Motor neuron (in vitro differentiated cells): ENCODE measurements around the gene MRPL49. TPM values are rescaled to one million over a fixed set of nuclear protein-coding genes. Genes with fewer than 3 reads are reported as not detected.

Experiments used
- ATAC-seq, 8 experiments: fragments of 200-7000 bp; cut with Tn5 transposase; replicated peaks in 6 of 8; 2 replicates each; pipeline ENCODE4 v1.8.0; 2021; ENCODE audit warnings: mild to moderate bottlenecking in 8 of 8, moderate library complexity in 8 of 8
- H3K27ac ChIP-seq, 2 donors: fragments of 250-450 bp; sonication (Bioruptor Pico); 2 replicates each; pipeline ENCODE4 v1.9.0; 2021; ENCODE audit warnings: antibody characterized with exemption in 2 of 2, mild to moderate bottlenecking in 2 of 2, moderate library complexity in 1 of 2
- H3K4me1 ChIP-seq, 2 donors: fragments of 250-450 bp; sonication (Bioruptor Pico); replicated peaks in 1 of 2; 2 replicates each; pipeline ENCODE4 v1.6.1; 2021; ENCODE audit warnings: antibody characterized with exemption in 2 of 2, mild to moderate bottlenecking in 2 of 2, moderate library complexity in 1 of 2
- H3K4me3 ChIP-seq, 5 donors: fragments of 250-450 bp; sonication (Bioruptor Pico); 2 replicates each; pipeline ENCODE4 v1.9.0; 2021; ENCODE audit warnings: antibody characterized with exemption in 5 of 5, mild to moderate bottlenecking in 5 of 5, moderate library complexity in 4 of 5
- WGBS, 10 experiments: fragments of 450-650 bp; shearing (Covaris generic); methylation state at CpG; one replicate each; pipeline ENCODE4 v1.0.0; 2022; 5-methylcytosine and 5-hydroxymethylcytosine counted together
- in situ Hi-C, 9 experiments: fragments of 400-800 bp; cut with MboI; loops; one replicate each; pipeline ENCODE4 v1.15.0; 2021; ENCODE audit warnings: low sequenced_read_pairs in 9 of 9, low pct_unique_long_range_greater_than_20kb in 2 of 9; ENCODE audit not compliant: unreplicated experiment in 9 of 9
- total RNA-seq, 8 experiments: library from RNA; unstranded; fragments of 300-600 nt; gene quantifications; 2 replicates each; pipeline versions ENCODE4 v1.2.3 to v1.2.4, GENCODE V29; 2022

MRPL49 gene
- total RNA-seq, 8 experiments from 2014 or later, result 43.2 to 75.9 (median 52.0) TPM

- in situ Hi-C loops, result no loop called here
- 91 to 93% methylated on average over 3 to 17 of the region's 38 CpGs; no CpG with 5 or more reads in 8 of the 10 experiments for WGBS, 10 experiments
- Histone ChIP-seq H3K4me3 (no peak overlapping the region), H3K27ac (no peak overlapping the region), H3K4me1 (peaks cover 13 to 15% of the 10 kb centered on the region in 2 donors)
- no peak for ATAC-seq
Observed at GRCh38 chr11:65108469-65109123, 13.5 kb upstream of the MRPL49 start.

- H3K27ac ChIP-seq, result no peak overlapping the region
- 40 to 100% (median 89%) methylated on average over 1 to 16 of the region's 36 CpGs; no CpG with 5 or more reads in 4 of the 10 experiments for WGBS, 10 experiments
- peaks cover 14 to 17% of the 10 kb centered on the region in 2 donors for H3K4me1 ChIP-seq
- no peak overlapping the region for H3K4me3 ChIP-seq
- ATAC-seq, result no peak
- in situ Hi-C loops, result no loop called here
Observed at GRCh38 chr11:65109231-65110198, 12.6 kb upstream of the MRPL49 start.

GRCh38 chr11:65110354-65110861 lies 11.7 kb upstream of the MRPL49 start:
- peak; percentile 4 to 18 (median 9) for ATAC-seq
- H3K27ac ChIP-seq, result peak overlapping the region in 1 of 2 donors; percentile 2
- peaks cover 14 to 17% of the 10 kb centered on the region in 2 donors for H3K4me1 ChIP-seq
- peak overlapping the region in 1 of 5 donors; percentile 10 for H3K4me3 ChIP-seq
- WGBS, 10 experiments, result 0 to 80% (median 5%) methylated on average over 1 to 7 of the region's 18 CpGs; no CpG with 5 or more reads in 5 of the 10 experiments
- in situ Hi-C loops, result no loop called here

- Histone ChIP-seq H3K4me1 (peaks cover 15 to 20% of the 10 kb centered on the region in 2 donors), H3K27ac (no peak overlapping the region), H3K4me3 (peak overlapping the region; percentile 10 to 86 (median 61))
- ATAC-seq, result no peak
- in situ Hi-C loops, result no loop called here
- WGBS, 10 experiments, result 36 to 100% (median 41%) methylated on average over 1 to 14 of the region's 31 CpGs; no CpG with 5 or more reads in 5 of the 10 experiments
Observed at GRCh38 chr11:65111159-65111743, 10.9 kb upstream of the MRPL49 start.

GRCh38 chr11:65111744-65112545 lies 10.2 kb upstream of the MRPL49 start, which contains the start of gene TM7SF2:
Gene TM7SF2, plus strand, starts transcription at chr11:65111872. Its CDS starts 144 bp downstream, at chr11:65112016.
- ATAC-seq, result peak; percentile 69 to 82 (median 78)
- 0% methylated on average over 6 to 7 of the region's 64 CpGs; no CpG with 5 or more reads in 8 of the 10 experiments for WGBS, 10 experiments
- peaks cover 19 to 24% of the 10 kb centered on the region in 2 donors for H3K4me1 ChIP-seq
- H3K4me3 ChIP-seq, result peak within 1 kb of the TSS; percentile 53 to 86 (median 61)
- in situ Hi-C loops, result no loop called here
- peak within 1 kb of the TSS; percentile 87 to 94 for H3K27ac ChIP-seq

GRCh38 chr11:65112546-65113360 lies 9.4 kb upstream of the MRPL49 start:
- H3K27ac ChIP-seq, result peak overlapping the region; percentile 87 to 94
- H3K4me3 ChIP-seq, result peak overlapping the region; percentile 53 to 86 (median 61)
- peaks cover 19 to 24% of the 10 kb centered on the region in 2 donors for H3K4me1 ChIP-seq
- in situ Hi-C loops, result no loop called here
- 0% methylated on average over 5 to 7 of the region's 57 CpGs; no CpG with 5 or more reads in 8 of the 10 experiments for WGBS, 10 experiments
- peak; percentile 25 to 60 (median 51) for ATAC-seq

GRCh38 chr11:65113361-65113756 lies 8.8 kb upstream of the MRPL49 start:
- Histone ChIP-seq H3K4me1 (peaks cover 22 to 24% of the 10 kb centered on the region in 2 donors), H3K27ac (peak overlapping the region; percentile 87 to 94)

GRCh38 chr11:65113839-65114238 lies 8.3 kb upstream of the MRPL49 start:
- 88 to 100% (median 96%) methylated on average over 1 to 5 of the region's 6 CpGs; no CpG with 5 or more reads in 7 of the 10 experiments for WGBS, 10 experiments

More at GRCh38 chr11:65113361-65113756, 8.8 kb upstream of the MRPL49 start:
- whole genome bisulfite sequencing, 10 experiments, result 0 to 82% (median 76%) methylated on average over 1 to 2 of the region's 14 CpGs; no CpG with 5 or more reads in 5 of the 10 experiments
- no peak for ATAC-seq
- peak overlapping the region; percentile 53 to 86 (median 61) for H3K4me3 ChIP-seq
- in situ Hi-C loops, result no loop called here

GRCh38 chr11:65114538-65115171 lies 7.5 kb upstream of the MRPL49 start:
- H3K4me3 ChIP-seq, result no peak overlapping the region
- WGBS, 10 experiments, result 82 to 91% methylated on average over 3 to 5 of the region's 11 CpGs; no CpG with 5 or more reads in 8 of the 10 experiments

More at GRCh38 chr11:65113839-65114238, 8.3 kb upstream of the MRPL49 start:
- Histone ChIP-seq H3K4me1 (peaks cover 22 to 24% of the 10 kb centered on the region in 2 donors), H3K27ac (no peak overlapping the region), H3K4me3 (peak overlapping the region in 2 of 5 donors; percentile 53 to 62)
- in situ Hi-C loops, result no loop called here
- ATAC-seq, result no peak

GRCh38 chr11:65115361-65116082 lies 6.6 kb upstream of the MRPL49 start:
- WGBS, 10 experiments, result 88 to 100% (median 98%) methylated on average over 1 to 5 of the region's 21 CpGs; no CpG with 5 or more reads in 6 of the 10 experiments
- in situ Hi-C loops, result no loop called here
- Histone ChIP-seq H3K4me1 (peaks cover 21 to 23% of the 10 kb centered on the region in 2 donors), H3K4me3 (no peak overlapping the region), H3K27ac (no peak overlapping the region)
- ATAC-seq, result no peak

More at GRCh38 chr11:65114538-65115171, 7.5 kb upstream of the MRPL49 start:
- in situ Hi-C loops, result no loop called here
- Histone ChIP-seq H3K4me1 (peaks cover 22 to 24% of the 10 kb centered on the region in 2 donors), H3K27ac (no peak overlapping the region)
- no peak for ATAC-seq
